ENCODE data around the gene NBEAL2. TPM values are rescaled to one million over a fixed set of nuclear protein-coding genes. Genes with fewer than 3 reads are reported as not detected.
"Not testable (repeated sequence)": the region's sequence is repeated elsewhere in the genome, so short reads cannot be mapped to it uniquely, and the experiment has no call there.

NBEAL2 gene
- total RNA-seq, 4 donors from 2014 or later, result 17.4 to 113 (median 33.6) TPM

GRCh38 chr3:46958467-46959160 is 20.9 kb upstream of the NBEAL2 start:
- DNase-seq (ENCODE audit: low spot score) (no peak), ATAC-seq (ENCODE audit: low FRiP score) (no peak)
- TF ChIP-seq, protein P1, sequence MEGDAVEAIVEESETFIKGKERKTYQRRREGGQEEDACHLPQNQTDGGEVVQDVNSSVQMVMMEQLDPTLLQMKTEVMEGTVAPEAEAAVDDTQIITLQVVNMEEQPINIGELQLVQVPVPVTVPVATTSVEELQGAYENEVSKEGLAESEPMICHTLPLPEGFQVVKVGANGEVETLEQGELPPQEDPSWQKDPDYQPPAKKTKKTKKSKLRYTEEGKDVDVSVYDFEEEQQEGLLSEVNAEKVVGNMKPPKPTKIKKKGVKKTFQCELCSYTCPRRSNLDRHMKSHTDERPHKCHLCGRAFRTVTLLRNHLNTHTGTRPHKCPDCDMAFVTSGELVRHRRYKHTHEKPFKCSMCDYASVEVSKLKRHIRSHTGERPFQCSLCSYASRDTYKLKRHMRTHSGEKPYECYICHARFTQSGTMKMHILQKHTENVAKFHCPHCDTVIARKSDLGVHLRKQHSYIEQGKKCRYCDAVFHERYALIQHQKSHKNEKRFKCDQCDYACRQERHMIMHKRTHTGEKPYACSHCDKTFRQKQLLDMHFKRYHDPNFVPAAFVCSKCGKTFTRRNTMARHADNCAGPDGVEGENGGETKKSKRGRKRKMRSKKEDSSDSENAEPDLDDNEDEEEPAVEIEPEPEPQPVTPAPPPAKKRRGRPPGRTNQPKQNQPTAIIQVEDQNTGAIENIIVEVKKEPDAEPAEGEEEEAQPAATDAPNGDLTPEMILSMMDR (IDR thresholded peaks at IDR 0.05), result no peak

DNA sequence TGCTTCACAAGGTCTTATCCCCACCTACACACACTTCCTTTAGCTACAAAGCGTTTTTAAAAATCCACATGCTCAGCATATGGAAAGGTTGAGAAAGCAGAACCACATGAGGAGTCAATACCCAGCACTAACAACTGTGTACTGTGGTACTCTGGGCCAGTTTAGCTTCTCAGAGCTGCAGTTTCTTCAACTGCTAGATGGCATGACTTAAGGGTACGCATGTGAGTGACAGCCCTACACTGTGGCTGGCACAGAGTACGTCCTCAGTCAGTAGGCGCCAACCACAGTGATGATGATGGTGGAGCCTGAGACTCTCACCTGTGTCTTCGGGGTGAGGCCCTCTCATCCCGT is 20.3 kb upstream of the NBEAL2 start:
- DNase-seq (ENCODE audit: low spot score), result no peak
- TF ChIP-seq, protein P1 (IDR thresholded peaks at IDR 0.05), result no peak
- no peak for ATAC-seq (ENCODE audit: low FRiP score)

- DNase-seq (ENCODE audit: low spot score), result no peak
- peak; percentile 67 for ATAC-seq (ENCODE audit: low FRiP score)
Measured at GRCh38 chr3:46960081-46960701, 19.3 kb upstream of the NBEAL2 start.

GRCh38 chr3:46960835-46961234 is 18.6 kb upstream of the NBEAL2 start:
- ATAC-seq (ENCODE audit: low FRiP score) (peak; percentile 10), DNase-seq (ENCODE audit: low spot score) (no peak)

More at GRCh38 chr3:46960081-46960701, 19.3 kb upstream of the NBEAL2 start:
- TF ChIP-seq, protein P1 (IDR thresholded peaks at IDR 0.05), result no peak

DNA sequence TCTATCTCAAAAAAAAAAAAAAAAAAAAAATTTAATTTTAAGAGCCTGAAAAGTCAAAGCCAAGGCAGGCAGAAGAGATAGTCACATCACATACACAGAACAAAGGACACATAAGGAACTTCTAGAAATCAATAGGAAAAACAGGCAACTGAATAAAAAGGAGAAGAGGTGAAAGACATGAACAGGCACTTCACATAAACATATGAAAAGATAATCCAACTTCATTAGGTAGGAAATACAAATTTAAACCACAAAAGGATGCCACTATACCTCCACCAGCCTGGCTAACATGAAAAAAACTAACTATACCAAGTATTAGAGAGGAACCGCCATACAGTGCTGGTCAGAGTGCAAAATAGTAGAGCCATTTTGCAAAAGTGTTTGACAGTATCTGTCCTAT is 17.0 kb upstream of the NBEAL2 start:
- TF ChIP-seq, protein P1 (IDR thresholded peaks at IDR 0.05), result no peak
- no peak for ATAC-seq (ENCODE audit: low FRiP score)
- no peak for DNase-seq (ENCODE audit: low spot score)

More at GRCh38 chr3:46960835-46961234, 18.6 kb upstream of the NBEAL2 start:
- TF ChIP-seq, protein P1 (IDR thresholded peaks at IDR 0.05), result no peak

GRCh38 chr3:46962990-46963389 is 16.5 kb upstream of the NBEAL2 start:
- DNase-seq (ENCODE audit: low spot score), result no peak
- TF ChIP-seq, protein P1 (IDR thresholded peaks at IDR 0.05), result no peak

GRCh38 chr3:46964038-46964590 is 15.4 kb upstream of the NBEAL2 start:
- ATAC-seq (ENCODE audit: low FRiP score); DNase-seq (ENCODE audit: low spot score): not testable (repeated sequence)

More at GRCh38 chr3:46962990-46963389, 16.5 kb upstream of the NBEAL2 start:
- ATAC-seq (ENCODE audit: low FRiP score), result no peak

Data from omental fat pad (tissue), 4 donors.